Right atrium auricular region (tissue), 2 donors: ENCODE results near the gene ZNF48. TPM values are rescaled to one million over a fixed set of nuclear protein-coding genes. Genes with fewer than 3 reads are reported as not detected.
A peak's percentile ranks its signal among the peaks of the same experiment; 100 is the strongest.

Experiments used
- DNase-seq: peaks from one replicate; pipeline ENCODE4 v3.0.0-alpha.2; 2019; ENCODE audit warnings: low spot score
- H3K27ac ChIP-seq, 2 donors: fragments of 200-600 bp; sonication (generic); 1 replicate in 1 of 2; 2 replicates in 1 of 2; pipeline ENCODE4 v1.5.1; 2016 to 2019
- H3K27me3 ChIP-seq, 2 donors: fragments of 200-600 bp; sonication (generic); one replicate each; pipeline versions ENCODE4 v1.5.1 to v1.6.0; 2017 to 2019
- H3K36me3 ChIP-seq: fragments of 200-600 bp; sonication (generic); one replicate; pipeline ENCODE4 v1.5.1; 2016
- H3K4me1 ChIP-seq, 2 donors: fragments of 200-600 bp; sonication (generic); one replicate each; pipeline versions ENCODE4 v1.5.1 to v1.6.0; 2017 to 2019
- H3K4me3 ChIP-seq, 2 donors: fragments of 200-600 bp; sonication (generic); 1 replicate in 1 of 2; 2 replicates in 1 of 2; pipeline ENCODE4 v1.5.1; 2017 to 2019; ENCODE audit warnings: mild to moderate bottlenecking in 1 of 2, moderate library complexity in 1 of 2
- H3K9me3 ChIP-seq, 2 donors: fragments of 200-600 bp; sonication (generic); one replicate each; pipeline ENCODE4 v1.5.1; 2019
- CTCF ChIP-seq, 2 donors: fragments of 200-600 bp; sonication (generic); IDR thresholded peaks; one replicate each; pipeline ENCODE4 v1.5.1; 2019; ENCODE audit warnings: antibody characterized with exemption in 2 of 2
- total RNA-seq, 2 donors: library from RNA; depleted of rRNA; stranded (reverse); fragments of >200 nt; gene quantifications; one replicate each; pipeline ENCODE4 v1.1.0, GENCODE V29; 2016

ZNF48 gene
- total RNA-seq, 2 donors from 2014 or later, result 5.7 to 10.7 TPM

DNA sequence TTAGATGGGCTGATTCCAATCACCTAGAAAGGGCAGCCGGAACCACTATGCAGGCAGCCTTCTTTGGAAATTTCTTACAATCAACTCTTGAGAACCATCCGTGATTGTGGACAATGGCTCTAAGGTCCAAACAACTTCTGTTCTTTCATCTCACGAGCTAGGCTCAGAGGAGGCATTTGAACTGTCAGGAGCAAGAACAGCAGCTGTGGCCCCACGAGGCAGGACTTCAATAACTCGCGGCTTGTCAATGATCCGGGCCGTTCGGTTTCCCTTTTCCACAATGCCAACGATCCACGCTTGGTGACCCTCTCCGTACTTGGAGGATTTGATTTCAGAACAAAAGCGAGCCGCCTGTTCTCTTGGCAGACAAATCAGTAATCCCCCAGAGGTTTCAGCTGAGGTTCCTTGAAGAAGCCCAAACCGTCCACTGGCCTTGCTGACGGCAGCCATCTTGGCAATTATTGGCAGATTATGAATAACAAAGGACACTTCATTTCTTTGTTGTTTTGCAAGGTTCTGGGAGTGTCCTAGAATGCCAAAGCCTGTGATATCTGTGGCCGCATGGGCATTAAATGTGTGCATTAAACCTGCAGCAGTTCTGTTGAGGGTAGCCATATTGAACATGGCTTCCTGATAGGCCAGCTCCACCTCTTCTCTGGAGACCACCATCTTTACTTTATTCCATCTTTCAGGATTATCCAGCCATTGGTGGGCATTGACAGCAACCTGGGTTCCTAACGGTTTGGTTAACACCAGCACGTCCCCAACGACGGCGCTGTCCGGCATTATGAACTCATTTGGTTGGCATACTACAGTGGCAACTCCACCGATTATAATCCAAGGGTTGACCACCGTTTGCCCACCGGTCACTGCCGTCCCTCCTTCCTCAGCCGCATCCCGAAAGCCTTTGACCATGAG is 49.3 kb downstream of the ZNF48 start:
- H3K9me3 ChIP-seq, result no peaks in the 10 kb centered on the region
- peak overlapping the region; percentile 95 to 98 for H3K4me3 ChIP-seq
- H3K27me3 ChIP-seq, result no peaks in the 10 kb centered on the region
- no peak for TF ChIP-seq CTCF (IDR thresholded peaks at IDR 0.05)
- DNase-seq, result no peak
- H3K4me1 ChIP-seq, result peaks cover 0 to 18% of the 10 kb centered on the region in 2 donors
- peaks cover 15% of the 10 kb centered on the region for H3K36me3 ChIP-seq
- H3K27ac ChIP-seq, result peak overlapping the region; percentile 96 to 99

- Histone ChIP-seq H3K27me3 (no peaks in the 10 kb centered on the region), H3K4me1 (peaks cover 0 to 18% of the 10 kb centered on the region in 2 donors), H3K9me3 (no peaks in the 10 kb centered on the region), H3K4me3 (peak overlapping the region; percentile 95 to 98), H3K27ac (peak overlapping the region; percentile 96 to 99), H3K36me3 (peaks cover 15% of the 10 kb centered on the region)
- no peak for TF ChIP-seq CTCF (IDR thresholded peaks at IDR 0.05)
- no peak for DNase-seq
Measured at GRCh38 chr16:30445149-30445407, 49.9 kb downstream of the ZNF48 start.

DNA sequence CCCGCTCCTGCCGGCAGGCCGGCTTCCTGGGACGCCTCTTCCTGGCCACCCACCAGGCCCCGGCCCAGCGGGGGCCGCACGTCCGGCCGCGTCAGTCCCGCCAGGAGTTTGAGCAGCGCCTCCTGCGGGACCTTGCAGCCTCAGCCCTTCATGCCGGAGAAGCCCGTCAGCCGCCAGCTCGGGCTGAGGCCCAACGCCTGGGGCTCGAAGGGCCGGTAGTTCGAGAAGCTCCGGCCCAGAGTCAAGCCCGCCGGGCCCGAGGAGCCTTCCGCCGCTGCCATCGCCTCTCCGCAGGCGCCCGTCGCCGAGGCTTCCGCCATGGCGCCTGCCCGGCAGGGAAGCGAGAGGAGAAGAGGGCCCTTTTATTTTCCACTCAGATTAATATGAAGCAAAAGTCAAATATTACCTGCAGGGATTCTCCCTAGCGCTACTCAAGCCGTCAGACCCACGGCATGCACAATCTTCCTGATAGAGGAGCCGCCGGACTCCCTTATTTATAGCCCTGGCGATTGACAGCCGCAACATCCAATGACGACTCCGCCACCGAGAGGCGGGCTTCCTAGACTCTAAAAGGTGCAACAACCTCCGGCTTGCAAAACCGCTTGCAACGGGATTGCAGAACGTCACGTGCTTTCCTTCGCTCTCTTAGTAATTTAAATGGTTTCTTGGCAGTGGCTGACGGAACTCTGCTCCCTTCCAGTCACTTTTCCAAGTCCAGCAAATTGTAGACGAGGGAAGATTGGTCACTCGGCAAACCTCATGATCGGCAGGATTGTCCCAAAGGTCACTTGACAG is 50.4 kb downstream of the ZNF48 start, which contains the start of gene SEPHS2:
Gene SEPHS2, minus strand, starts transcription at position 467 of the 795 bp plus-strand sequence. Its CDS starts 147 bp downstream, at position 320.
- peak; percentile 98 for DNase-seq
- Histone ChIP-seq H3K4me3 (peak within 1 kb of the TSS; percentile 95 to 98), H3K27ac (peak within 1 kb of the TSS; percentile 96 to 99), H3K4me1 (peaks cover 0 to 18% of the 10 kb centered on the region in 2 donors), H3K36me3 (peaks cover 15% of the 10 kb centered on the region), H3K9me3 (no peaks in the 10 kb centered on the region), H3K27me3 (no peaks in the 10 kb centered on the region)
- TF ChIP-seq CTCF (IDR thresholded peaks at IDR 0.05), result peak in 1 of 2 donors; percentile 73

- peaks cover 15% of the 10 kb centered on the region for H3K36me3 ChIP-seq
- TF ChIP-seq CTCF (IDR thresholded peaks at IDR 0.05), result no peak
- peak overlapping the region; percentile 95 to 98 for H3K4me3 ChIP-seq
- H3K4me1 ChIP-seq, result peaks cover 0 to 18% of the 10 kb centered on the region in 2 donors
- no peaks in the 10 kb centered on the region for H3K9me3 ChIP-seq
- DNase-seq, result no peak
- peak overlapping the region; percentile 96 to 99 for H3K27ac ChIP-seq
- no peaks in the 10 kb centered on the region for H3K27me3 ChIP-seq
Measured at GRCh38 chr16:30446203-30446595, 51.0 kb downstream of the ZNF48 start.

GRCh38 chr16:30447512-30448226 is 52.4 kb downstream of the ZNF48 start:
- no peaks in the 10 kb centered on the region for H3K9me3 ChIP-seq
- H3K4me1 ChIP-seq, result peaks cover 0 to 18% of the 10 kb centered on the region in 2 donors
- peaks cover 15% of the 10 kb centered on the region for H3K36me3 ChIP-seq
- DNase-seq, result no peak
- no peaks in the 10 kb centered on the region for H3K27me3 ChIP-seq
- no peak overlapping the region for H3K4me3 ChIP-seq
- TF ChIP-seq CTCF (IDR thresholded peaks at IDR 0.05), result no peak
- H3K27ac ChIP-seq, result no peak overlapping the region
